DND-41 (cell line): ENCODE results near the gene APOC1.

Experiments
- ATAC-seq: fragments of 200-7000 bp; cut with Tn5 transposase; 3 replicates; pipeline ENCODE4 v1.9.1; 2021; ENCODE audit warnings: low read depth; ENCODE audit not compliant: insufficient read depth
- DNase-seq: peaks from one replicate; pipeline ENCODE4 v3.0.0-alpha.2; 2020
- H2AFZ ChIP-seq: 2 replicates; pipeline ENCODE4 v1.6.0; 2012; ENCODE audit warnings: low read depth, low read length
- H3K27ac ChIP-seq: 2 replicates; pipeline ENCODE4 v1.5.1; 2012; ENCODE audit warnings: low read length, inconsistent platforms
- H3K27me3 ChIP-seq: fragments of 200-600 bp; sonication (generic); 2 replicates; pipeline ENCODE4 v1.6.0; 2012; ENCODE audit warnings: low read length, mild to moderate bottlenecking, inconsistent platforms; ENCODE audit not compliant: insufficient read depth, poor library complexity
- H3K36me3 ChIP-seq: 2 replicates; pipeline ENCODE4 v1.5.1; 2012; ENCODE audit warnings: low read length, inconsistent platforms; ENCODE audit not compliant: insufficient read depth
- H3K4me1 ChIP-seq: 2 replicates; pipeline ENCODE4 v1.5.1; 2012; ENCODE audit warnings: mild to moderate bottlenecking, low read length; ENCODE audit not compliant: insufficient read depth
- H3K4me2 ChIP-seq: 2 replicates; pipeline ENCODE4 v1.6.0; 2012; ENCODE audit warnings: mild to moderate bottlenecking, moderate library complexity, low read length, inconsistent platforms; ENCODE audit not compliant: insufficient read depth
- H3K4me3 ChIP-seq, 2 experiments: fragments of 200-600 bp in 1 of 2; shearing (Covaris generic) in 1 of 2; 2 replicates each; pipeline ENCODE4 v1.5.1; 2012 to 2016; ENCODE audit warnings: inconsistent platforms in 2 of 2, low read length in 2 of 2, mild to moderate bottlenecking in 2 of 2, low read depth in 1 of 2, moderate library complexity in 1 of 2
- H3K79me2 ChIP-seq: 2 replicates; pipeline ENCODE4 v1.6.0; 2012; ENCODE audit warnings: low read length, inconsistent platforms; ENCODE audit not compliant: insufficient read depth
- H3K9ac ChIP-seq: 2 replicates; pipeline ENCODE4 v1.6.0; 2012; ENCODE audit warnings: low read depth, mild to moderate bottlenecking, inconsistent platforms, low read length, moderate library complexity
- H3K9me3 ChIP-seq: 2 replicates; pipeline ENCODE4 v1.5.1; 2012; ENCODE audit warnings: low read length, moderate library complexity, mild to moderate bottlenecking, inconsistent platforms; ENCODE audit not compliant: insufficient read depth, severe bottlenecking
- H4K20me1 ChIP-seq: 2 replicates; pipeline ENCODE4 v1.6.0; 2012; ENCODE audit warnings: low read length; ENCODE audit not compliant: insufficient read depth
- EZH2 ChIP-seq: IDR thresholded peaks from 3 replicates; pipeline ENCODE4 v1.6.1; 2012; ENCODE audit warnings: borderline replicate concordance, low read depth, mild to moderate bottlenecking, moderate library complexity, low read length, inconsistent platforms; ENCODE audit not compliant: severe bottlenecking
- TF ChIP-seq, protein P1 (sequence below): IDR thresholded peaks from 2 replicates; pipeline ENCODE4 v1.5.1; 2012; ENCODE audit warnings: borderline replicate concordance, low read length, moderate library complexity, mild to moderate bottlenecking; ENCODE audit not compliant: poor library complexity, severe bottlenecking; ENCODE audit errors: extremely low read depth

Gene APOC1

DNA sequence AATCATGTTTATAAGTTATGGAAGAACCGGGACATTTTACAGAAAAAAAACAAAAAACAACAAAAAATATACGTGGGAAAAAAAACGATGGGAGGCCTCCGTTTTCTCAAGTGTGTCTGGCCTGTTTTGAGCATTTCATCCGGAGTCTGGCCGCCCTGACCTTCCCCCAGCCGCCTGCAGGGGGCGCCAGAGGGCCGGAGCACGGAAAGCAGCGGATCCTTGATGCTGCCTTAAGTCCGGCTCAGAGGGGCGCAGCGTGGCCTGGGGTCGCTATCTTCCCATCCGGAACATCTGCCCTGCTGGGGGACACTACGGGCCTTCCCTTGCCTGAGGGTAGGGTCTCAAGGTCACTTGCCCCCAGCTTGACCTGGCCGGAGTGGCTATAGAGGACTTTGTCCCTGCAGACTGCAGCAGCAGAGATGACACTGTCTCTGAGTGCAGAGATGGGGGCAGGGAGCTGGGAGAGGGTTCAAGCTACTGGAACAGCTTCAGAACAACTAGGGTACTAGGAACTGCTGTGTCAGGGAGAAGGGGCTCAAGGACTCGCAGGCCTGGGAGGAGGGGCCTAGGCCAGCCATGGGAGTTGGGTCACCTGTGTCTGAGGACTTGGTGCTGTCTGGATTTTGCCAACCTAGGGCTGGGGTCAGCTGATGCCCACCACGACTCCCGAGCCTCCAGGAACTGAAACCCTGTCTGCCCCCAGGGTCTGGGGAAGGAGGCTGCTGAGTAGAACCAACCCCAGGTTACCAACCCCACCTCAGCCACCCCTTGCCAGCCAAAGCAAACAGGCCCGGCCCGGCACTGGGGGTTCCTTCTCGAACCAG lies 10.6 kb upstream of the APOC1 start:
- Histone ChIP-seq H3K27ac (no peak overlapping the region), H3K79me2 (no peaks in the 10 kb centered on the region), H3K36me3 (peaks cover 41% of the 10 kb centered on the region), H2AFZ (no peak overlapping the region), H3K4me3 (no peak overlapping the region), H3K4me2 (no peak overlapping the region), H3K9me3 (no peaks in the 10 kb centered on the region), H4K20me1 (peaks cover 24% of the 10 kb centered on the region), H3K27me3 (no peaks in the 10 kb centered on the region), H3K4me1 (no peaks in the 10 kb centered on the region), H3K9ac (no peak overlapping the region)
- TF ChIP-seq EZH2, result no peak
- TF ChIP-seq, protein P1, sequence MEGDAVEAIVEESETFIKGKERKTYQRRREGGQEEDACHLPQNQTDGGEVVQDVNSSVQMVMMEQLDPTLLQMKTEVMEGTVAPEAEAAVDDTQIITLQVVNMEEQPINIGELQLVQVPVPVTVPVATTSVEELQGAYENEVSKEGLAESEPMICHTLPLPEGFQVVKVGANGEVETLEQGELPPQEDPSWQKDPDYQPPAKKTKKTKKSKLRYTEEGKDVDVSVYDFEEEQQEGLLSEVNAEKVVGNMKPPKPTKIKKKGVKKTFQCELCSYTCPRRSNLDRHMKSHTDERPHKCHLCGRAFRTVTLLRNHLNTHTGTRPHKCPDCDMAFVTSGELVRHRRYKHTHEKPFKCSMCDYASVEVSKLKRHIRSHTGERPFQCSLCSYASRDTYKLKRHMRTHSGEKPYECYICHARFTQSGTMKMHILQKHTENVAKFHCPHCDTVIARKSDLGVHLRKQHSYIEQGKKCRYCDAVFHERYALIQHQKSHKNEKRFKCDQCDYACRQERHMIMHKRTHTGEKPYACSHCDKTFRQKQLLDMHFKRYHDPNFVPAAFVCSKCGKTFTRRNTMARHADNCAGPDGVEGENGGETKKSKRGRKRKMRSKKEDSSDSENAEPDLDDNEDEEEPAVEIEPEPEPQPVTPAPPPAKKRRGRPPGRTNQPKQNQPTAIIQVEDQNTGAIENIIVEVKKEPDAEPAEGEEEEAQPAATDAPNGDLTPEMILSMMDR, result peak; percentile 88
- ATAC-seq (peak; percentile 70), DNase-seq (peak; percentile 64)

GRCh38 chr19:44904426-44904994 lies 9.9 kb upstream of the APOC1 start:
- H3K4me2 ChIP-seq, result no peak overlapping the region
- peaks cover 24% of the 10 kb centered on the region for H4K20me1 ChIP-seq
- DNase-seq (peak; percentile 19), ATAC-seq (0 out of 3 replicates have a peak, but pooled peaks have one; percentile 5)
- H3K27ac ChIP-seq, result no peak overlapping the region
- no peak overlapping the region for H3K4me3 ChIP-seq
- no peaks in the 10 kb centered on the region for H3K9me3 ChIP-seq
- TF ChIP-seq, protein P1, result peak; percentile 47
- TF ChIP-seq EZH2, result no peak
- no peaks in the 10 kb centered on the region for H3K27me3 ChIP-seq
- H3K36me3 ChIP-seq, result peaks cover 37% of the 10 kb centered on the region
- H3K79me2 ChIP-seq, result no peaks in the 10 kb centered on the region
- no peak overlapping the region for H3K9ac ChIP-seq
- no peaks in the 10 kb centered on the region for H3K4me1 ChIP-seq
- H2AFZ ChIP-seq, result no peak overlapping the region

DNA sequence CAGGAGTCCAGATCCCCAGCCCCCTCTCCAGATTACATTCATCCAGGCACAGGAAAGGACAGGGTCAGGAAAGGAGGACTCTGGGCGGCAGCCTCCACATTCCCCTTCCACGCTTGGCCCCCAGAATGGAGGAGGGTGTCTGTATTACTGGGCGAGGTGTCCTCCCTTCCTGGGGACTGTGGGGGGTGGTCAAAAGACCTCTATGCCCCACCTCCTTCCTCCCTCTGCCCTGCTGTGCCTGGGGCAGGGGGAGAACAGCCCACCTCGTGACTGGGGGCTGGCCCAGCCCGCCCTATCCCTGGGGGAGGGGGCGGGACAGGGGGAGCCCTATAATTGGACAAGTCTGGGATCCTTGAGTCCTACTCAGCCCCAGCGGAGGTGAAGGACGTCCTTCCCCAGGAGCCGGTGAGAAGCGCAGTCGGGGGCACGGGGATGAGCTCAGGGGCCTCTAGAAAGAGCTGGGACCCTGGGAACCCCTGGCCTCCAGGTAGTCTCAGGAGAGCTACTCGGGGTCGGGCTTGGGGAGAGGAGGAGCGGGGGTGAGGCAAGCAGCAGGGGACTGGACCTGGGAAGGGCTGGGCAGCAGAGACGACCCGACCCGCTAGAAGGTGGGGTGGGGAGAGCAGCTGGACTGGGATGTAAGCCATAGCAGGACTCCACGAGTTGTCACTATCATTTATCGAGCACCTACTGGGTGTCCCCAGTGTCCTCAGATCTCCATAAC lies 8.8 kb upstream of the APOC1 start, which contains the start of gene APOE:
APOE (plus strand) TSS at position 360 of the 724 bp plus-strand sequence. CDS start 829 bp downstream, outside the sequence.
- Histone ChIP-seq H3K36me3 (peaks cover 26% of the 10 kb centered on the region), H3K4me2 (no peak within 1 kb of the TSS), H3K9me3 (no peaks in the 10 kb centered on the region), H2AFZ (no peak within 1 kb of the TSS), H3K4me1 (no peaks in the 10 kb centered on the region), H3K4me3 (no peak within 1 kb of the TSS), H3K27me3 (no peaks in the 10 kb centered on the region), H4K20me1 (peaks cover 17% of the 10 kb centered on the region), H3K79me2 (no peaks in the 10 kb centered on the region), H3K9ac (no peak within 1 kb of the TSS), H3K27ac (no peak within 1 kb of the TSS)
- TF ChIP-seq, protein P1, result no peak
- no peak for TF ChIP-seq EZH2
- ATAC-seq (peak; percentile 21; the same call in 1 of the 3 replicates), DNase-seq (no peak)
